DMS 273 treated with DMSO at 0.1 percent for 48 hours (cell line): ENCODE measurements around the gene U2AF2.

Experiments used
- DNase-seq: peaks from one replicate; lab custom pipeline; 2025; lab: John Stamatoyannopoulos, UW

U2AF2 gene

GRCh38 chr19:55689411-55690108 is 34.7 kb downstream of the U2AF2 start:
- no peak for DNase-seq

- DNase-seq: no peak
These were observed 35.4 kb downstream of the U2AF2 start for GRCh38 chr19:55690109-55690768.

- no peak for DNase-seq
These were observed 36.1 kb downstream of the U2AF2 start for GRCh38 chr19:55690769-55691545.

GRCh38 chr19:55691561-55692481 is 37.0 kb downstream of the U2AF2 start:
- no peak for DNase-seq

DNA sequence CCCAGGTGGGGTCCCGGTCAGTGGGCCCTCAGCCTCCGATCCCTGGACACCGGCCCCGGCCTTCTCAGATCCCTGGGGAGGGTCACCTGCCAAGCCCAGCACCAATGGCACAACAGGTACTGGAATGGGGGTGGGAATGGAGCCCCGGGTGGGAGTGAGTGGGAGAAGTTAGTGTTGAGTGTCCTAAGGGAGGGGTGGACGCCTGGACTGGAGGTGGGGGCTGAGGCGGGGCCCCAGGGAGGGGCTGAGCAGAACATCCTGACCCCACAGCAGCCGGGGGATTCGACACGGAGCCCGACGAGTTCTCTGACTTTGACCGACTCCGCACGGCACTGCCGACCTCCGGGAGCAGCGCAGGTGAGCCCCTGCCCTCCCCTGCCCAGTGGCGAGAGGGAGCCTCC is 37.8 kb downstream of the U2AF2 start:
- no peak for DNase-seq

DNA sequence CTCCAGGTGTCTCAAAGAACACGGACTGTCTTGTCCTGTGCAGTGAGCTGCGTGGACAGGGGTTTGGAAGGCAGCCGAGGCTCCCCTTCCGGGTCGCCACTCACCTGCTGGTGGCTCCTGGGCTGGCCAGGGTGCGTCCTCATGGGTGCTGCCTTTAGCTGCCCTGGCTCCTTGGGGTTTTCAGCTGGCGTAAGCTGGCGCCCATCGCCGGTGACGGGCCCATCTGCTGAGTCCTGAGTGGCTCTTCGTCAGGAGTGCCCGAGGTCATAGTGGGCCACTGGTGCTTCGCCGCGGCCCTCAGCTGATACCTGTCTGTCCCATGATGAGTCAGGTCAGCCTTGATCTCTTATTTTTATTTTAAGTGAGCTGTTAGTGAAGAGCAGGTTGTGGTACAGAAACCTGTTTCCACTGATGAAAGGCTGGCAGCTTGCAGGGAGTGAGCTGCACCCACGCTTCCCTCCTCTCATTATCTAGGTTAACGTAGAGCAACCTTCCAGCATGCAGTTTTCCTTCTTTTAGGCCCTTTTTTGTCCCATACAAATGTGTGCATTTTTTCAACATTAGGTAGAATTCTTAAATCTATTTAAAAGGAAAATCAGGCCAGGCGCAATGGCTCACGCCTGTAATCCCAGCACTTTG is 38.6 kb downstream of the U2AF2 start:
- no peak for DNase-seq

DNA sequence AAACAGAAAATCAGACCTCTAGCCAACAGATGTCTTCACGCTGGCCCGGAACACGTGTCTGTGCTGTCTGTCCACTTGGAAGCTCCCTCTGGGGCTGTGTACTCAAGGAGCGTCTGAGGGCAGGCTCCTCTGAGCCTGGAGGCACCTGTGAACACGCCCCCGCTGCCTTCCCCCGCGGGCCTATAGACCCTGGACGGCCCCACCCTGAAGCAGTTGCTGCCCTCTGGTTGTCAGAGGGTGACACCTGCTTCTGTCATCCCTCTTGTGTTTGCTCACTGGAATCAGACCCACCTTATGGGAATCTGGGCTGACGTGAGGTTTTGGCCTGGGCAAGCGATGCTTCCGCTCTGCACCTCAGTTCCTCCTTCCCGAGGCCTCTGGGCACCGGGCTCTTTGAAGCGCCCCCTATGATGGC is 39.4 kb downstream of the U2AF2 start:
- DNase-seq: no peak

DNA sequence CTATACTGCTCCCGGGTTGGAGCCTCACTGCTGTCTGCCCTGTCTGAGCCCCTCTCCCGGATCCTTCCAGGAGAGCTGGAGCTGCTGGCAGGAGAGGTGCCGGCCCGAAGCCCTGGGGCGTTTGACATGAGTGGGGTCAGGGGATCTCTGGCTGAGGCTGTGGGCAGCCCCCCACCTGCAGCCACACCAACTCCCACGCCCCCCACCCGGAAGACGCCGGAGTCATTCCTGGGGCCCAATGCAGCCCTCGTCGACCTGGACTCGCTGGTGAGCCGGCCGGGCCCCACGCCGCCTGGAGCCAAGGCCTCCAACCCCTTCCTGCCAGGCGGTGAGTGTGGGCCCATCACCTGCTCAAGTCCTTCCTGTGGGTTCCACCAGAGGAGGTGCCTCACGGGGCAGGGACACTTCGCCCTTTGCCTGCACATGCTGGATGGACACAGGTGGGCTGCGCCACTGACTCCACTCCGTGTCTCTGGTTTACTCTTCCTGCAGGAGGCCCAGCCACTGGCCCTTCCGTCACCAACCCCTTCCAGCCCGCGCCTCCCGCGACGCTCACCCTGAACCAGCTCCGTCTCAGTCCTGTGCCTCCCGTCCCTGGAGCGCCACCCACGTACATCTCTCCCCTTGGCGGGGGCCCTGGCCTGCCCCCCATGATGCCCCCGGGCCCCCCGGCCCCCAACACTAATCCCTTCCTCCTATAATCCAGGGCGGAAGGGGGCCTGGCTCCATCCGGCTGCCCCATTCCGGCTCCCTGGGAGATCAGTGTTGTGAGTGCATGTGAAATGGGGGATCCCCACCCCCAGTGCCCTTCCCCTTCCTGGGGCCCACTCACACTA is 40.0 kb downstream of the U2AF2 start:
- DNase-seq: no peak

GRCh38 chr19:55695511-55696290 is 40.9 kb downstream of the U2AF2 start:
- DNase-seq: no peak

- no peak for DNase-seq
These were observed 41.6 kb downstream of the U2AF2 start for GRCh38 chr19:55696301-55697068.

GRCh38 chr19:55697069-55697440 is 42.2 kb downstream of the U2AF2 start:
- DNase-seq: no peak

DNA sequence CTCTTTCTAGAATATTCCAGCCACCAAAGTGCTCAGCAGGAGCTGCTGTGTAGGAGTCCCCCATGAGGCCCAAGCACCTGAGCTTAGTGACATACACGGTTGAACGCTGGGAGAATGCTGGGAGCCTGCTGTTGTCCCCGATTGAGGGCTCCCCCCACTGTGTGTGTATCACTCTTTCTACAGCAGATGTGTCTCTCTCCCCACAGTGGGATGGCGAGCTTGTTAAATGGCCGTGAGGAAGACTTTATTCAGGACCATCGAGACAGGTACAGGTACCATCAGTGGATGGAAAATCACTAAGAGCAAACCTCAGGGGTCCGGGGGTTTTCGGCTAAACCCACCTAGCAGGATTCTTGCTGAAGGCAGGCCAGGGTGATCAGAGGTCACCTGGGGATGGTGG is 42.9 kb downstream of the U2AF2 start:
- DNase-seq: no peak

- DNase-seq: no peak
These were observed 43.4 kb downstream of the U2AF2 start for GRCh38 chr19:55698256-55698655.

- no peak for DNase-seq
These were observed 44.4 kb downstream of the U2AF2 start for GRCh38 chr19:55699221-55699620.

DNA sequence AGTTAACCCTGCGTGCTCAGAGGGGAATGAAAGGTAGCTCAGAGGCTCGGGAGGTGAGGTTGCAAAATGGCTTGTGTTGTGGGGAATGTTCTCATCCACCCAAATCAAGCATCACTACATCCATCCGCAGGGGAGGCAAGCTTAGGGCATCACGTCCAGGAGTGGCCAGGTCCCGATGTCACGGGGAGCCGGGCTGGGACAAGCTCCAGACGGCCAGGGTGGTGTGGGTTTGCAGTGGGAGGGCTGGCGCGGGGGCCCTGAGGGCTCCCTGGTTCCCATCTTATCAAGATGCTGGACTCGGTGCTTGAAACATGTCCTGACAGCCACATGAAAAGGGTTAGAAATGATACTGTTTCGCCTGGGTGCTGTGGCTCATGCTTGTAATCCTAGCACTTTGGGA is 46.0 kb downstream of the U2AF2 start:
- DNase-seq: no peak

GRCh38 chr19:55702131-55702627 is 47.3 kb downstream of the U2AF2 start:
- no peak for DNase-seq

DNA sequence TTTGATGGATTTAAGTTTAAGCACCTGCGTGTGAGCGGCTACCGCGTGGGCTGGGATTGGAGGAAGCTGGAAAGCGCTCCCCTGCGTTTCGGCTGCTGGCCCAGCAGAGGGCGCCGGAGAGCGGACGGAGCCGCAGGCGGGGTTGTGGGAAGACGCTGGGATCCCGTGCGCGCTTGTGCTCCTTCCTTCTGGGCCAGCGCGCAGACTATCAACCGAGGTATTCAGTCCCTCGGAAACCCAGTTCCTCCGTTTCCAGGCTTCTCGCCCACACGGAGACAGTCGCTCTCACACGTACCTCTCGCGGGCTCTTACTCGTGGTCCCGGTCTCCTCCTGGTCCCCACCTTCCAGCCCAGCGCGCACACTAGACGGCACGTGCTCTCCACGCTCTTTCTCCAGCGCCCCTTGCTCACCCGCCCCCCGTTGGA is 49.0 kb downstream of the U2AF2 start:
- no peak for DNase-seq

DNA sequence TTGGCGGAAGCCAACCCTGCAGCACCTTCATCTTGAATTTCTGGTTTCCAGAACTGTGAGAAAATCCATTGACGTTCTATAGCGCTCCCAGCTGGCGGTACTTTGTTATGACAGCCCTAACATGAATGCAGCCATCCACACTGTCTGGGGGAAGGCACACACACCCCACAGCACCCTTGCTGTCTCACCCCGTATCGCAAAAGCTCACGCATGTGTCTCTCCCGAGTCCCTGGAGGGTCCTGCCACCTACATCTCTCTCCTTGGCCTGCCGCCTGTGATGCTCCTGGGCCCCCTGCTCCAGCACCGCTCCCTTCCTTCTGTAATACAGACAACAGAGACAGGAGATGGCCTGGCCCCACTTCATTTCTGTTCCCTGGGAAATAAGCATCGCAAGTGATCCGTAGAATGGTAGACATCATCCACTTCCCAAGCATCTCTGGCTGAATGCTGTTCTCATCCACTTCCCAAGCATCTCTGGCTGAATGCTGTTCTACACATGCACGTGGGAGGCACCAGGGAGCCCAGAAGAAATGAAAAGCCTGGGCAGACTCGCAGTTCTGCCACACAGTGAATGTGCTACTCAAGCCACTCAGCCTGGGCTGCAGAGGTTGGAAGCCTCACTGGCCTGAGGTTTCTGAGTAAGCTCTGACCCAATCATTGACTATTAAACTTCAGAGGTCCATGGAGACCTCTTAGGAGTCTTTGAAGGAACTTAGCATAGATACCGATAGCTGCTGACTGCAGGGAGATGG is 49.8 kb downstream of the U2AF2 start:
- no peak for DNase-seq
